Activated T-helper 1 cell treated with anti-CD3 and anti-CD28 coated beads, Interleukin-2, amount 50 U/mL, for 16 hours (primary cell): ENCODE data around the gene FAF1.

ENCODE experiments used
- DNase-seq, 2 donors: peaks; one replicate each; pipeline ENCODE4 v3.0.0-alpha.2; 2020; ENCODE audit warnings: low read depth in 1 of 2, low spot score in 1 of 2

The FAF1 gene

DNA sequence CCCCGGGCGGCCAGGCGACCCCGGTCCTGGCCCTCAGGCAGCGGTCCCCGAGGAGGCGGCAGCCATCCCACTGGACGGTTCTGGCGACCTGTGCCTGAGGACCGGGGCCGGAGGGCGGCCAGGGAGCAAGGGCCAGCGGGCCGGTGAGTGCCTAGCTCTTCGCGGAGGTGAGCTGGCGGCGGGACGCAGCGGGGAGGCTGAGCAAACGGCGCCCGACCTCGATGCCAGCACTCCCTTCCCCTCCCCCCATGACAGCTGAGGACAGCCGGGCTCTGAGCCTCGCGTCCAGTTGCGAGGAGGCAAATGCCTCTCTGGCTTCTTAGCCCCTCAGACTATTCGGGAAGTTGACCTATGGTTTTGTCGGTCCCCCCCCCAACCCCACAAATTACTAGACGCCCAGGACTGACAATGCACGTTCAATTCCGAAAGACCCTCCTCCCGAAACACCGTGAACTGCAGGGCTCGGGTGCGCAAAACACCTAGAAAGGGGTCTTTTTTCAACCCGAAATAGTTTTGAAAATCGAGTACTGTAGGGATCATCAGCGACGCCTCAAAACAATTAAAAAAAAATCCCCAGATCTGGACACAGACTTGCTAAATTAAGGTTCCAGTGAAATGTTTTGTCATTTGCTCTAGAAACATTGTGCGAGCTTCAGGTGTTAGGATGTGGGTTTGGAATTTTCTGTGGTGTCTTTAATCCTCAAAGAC lies 18.2 kb upstream of the FAF1 start:
- DNase-seq = peak in 1 of 2 donors; percentile 12

DNA sequence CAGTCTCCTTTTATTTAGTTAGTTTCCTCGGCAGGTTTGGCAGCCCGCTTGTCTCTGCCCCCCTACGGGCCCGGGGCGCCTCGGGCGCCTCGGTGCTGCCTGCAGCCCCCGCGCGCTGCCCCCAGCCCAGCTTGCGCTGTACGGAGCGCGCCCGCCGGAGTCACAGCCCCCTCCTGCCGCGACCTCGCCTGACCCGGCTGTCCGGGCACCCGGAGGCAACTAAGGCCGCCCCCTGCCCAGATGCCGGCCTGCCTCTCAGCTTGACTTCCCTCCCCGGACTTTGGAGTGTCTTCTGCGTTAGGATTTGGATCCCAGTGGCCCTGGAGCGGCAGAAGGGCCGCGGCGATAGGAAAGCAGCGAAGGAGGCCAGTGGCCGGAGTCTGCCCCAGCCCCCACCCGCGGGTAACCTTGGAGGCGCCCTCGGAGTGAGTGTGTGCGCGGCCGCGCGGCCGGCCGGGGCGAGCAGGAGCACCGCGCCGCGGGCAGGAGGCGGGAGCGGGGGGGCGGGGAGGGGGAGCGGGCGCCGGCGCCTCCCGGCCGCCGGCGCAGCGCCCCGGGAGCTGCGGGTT lies 17.6 kb upstream of the FAF1 start:
- no peak for DNase-seq

DNA sequence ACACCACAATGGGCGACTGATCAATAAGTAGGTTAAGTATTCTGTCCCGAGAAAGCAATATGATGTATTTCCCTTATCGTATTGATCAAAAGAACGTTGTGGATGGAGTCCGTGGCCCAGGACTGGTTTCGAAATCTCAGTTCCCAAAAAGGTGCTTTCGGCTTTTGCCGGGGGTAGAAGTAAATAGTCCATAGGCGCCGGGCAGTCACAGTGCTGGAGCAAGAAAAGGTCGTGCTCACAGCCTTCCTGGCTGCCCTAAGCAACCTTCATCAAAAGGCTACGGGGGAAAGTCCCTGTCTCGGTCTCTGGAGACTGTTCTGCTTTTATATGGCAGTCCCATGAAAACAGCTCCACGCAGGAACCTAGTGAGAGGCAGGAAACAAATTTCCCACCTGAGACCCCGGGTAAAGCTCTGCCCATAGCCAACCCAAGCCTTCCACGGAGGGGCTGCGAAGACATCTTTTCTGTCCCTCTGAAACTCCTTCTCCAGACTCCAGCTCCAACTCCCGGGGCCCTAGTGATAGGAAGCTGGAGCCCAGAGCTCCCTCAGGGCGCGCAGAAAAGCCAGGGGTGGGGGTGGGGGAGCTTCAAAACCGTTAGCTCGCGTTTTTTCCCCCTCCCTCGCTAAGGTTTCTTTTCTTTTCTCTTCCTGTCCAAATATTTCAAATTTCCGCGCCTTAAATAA lies 17.0 kb upstream of the FAF1 start:
- no peak for DNase-seq

DNA sequence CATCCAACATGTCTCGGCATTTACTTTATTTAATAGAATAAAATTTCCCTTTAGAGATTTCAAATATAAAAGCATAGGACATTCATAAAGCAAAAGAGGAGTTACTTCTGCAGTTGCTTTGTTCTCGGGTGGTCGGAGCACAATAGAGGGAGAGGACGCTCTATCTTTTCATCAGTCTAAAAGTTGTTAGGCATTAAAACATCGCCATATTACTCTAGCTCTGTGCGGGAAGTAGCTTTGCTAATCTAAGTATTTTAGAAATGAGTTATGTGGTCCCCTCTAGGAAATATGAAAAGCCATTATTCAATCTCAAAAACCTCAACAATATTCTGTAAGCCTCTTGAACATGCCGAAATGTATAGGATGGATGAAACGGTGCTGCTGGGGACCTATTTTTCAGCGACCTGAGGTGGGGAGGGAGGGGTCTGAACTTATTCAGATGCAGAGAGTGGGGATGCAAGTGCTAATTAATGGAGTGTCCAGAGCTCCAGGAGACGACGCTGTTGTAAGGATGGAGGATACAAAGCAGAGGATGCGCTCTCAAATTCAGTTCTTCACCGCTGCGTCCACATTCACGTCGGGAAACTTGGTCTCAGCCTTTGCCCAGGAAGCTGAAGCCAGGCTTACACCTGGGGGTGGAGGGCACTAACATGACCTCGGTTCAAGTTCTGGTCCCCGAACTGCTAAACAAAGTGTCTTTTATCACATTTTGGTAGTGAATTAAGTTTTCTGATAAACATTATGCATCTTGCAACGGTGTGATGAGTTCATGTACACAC lies 16.2 kb upstream of the FAF1 start:
- no peak for DNase-seq

DNA sequence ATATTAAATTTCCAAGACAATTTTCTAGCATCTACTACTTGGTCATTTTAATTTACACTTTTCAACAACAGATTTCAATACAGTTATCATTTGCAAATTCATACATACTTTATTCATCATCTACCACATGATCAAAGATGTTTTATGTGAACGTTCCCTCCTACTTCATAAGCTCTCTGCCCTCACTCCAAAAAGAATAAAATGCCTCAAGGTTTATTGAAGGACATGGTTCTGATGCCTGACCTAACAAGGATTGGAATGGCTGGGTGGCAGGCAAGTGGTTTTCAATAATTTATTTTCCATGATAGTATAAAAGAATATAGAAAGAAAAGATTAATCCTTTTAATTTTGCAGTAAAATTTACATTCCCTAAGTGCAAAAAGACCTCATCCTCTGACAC lies 15.4 kb upstream of the FAF1 start:
- no peak for DNase-seq

DNA sequence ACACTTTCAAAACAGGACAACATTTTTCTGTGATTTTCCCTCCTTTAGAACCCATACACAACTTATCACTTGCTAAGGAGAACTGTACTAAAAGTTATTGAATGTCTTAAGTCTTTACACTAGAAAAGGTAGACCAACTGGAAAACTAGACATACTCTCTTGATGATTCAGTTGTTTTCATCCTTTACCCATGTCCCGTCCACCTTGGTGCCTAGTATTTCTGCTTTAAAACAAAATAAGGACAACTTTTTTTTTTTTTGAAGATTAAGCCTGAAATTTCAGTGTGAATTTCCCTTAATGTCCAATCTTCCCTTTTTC lies 14.5 kb upstream of the FAF1 start:
- DNase-seq = no peak

DNA sequence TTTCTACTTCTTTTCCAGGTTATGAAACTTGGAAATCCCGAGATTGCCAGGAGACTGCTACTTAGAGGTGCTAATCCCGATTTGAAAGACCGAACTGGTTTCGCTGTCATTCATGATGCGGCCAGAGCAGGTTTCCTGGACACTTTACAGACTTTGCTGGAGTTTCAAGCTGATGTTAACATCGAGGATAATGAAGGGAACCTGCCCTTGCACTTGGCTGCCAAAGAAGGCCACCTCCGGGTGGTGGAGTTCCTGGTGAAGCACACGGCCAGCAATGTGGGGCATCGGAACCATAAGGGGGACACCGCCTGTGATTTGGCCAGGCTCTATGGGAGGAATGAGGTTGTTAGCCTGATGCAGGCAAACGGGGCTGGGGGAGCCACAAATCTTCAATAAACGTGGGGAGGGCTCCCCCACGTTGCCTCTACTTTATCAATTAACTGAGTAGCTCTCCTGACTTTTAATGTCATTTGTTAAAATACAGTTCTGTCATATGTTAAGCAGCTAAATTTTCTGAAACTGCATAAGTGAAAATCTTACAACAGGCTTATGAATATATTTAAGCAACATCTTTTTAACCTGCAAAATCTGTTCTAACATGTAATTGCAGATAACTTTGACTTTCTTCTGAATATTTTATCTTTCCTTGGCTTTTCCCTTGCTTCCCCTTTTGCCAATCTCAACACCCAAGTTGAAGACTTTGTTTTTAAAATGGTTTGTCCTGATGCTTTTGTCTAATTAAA lies 14.0 kb upstream of the FAF1 start:
- DNase-seq = no peak

DNA sequence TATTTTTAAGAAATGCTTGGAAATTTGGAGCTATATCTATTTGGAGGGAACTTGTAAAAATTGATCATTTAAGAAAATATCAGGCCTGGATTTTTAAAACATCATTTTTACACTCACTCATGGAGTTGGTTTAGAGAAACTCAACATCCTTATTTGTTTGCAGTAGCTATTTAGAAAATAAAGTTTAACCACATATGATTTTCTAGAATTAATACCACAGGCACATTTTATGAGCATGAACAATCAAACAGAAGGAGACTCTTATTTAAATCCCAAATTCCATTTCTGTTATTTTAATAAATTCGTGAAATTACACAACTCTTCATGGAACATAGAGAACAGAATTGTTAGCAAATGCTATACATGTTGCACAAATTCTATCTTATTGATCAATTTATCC lies 13.2 kb upstream of the FAF1 start:
- no peak for DNase-seq

DNA sequence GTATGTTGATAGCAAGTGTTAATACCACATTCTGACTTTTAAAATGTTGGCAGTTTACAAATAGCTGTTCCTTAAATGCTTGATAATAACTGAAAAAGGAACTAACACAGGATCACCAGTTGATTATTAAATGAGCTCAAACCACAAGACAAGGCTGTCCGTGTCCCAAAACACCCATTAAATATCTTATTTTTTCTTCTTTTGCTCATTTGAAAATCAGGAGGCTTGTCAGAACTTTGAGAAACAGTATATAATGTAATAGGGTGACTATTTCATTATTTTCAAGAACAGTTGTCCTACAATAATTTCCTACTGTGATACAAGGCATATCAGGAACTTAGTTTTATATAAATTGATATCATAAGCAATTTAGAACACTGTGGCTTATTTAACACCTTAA lies 12.7 kb upstream of the FAF1 start:
- no peak for DNase-seq

DNA sequence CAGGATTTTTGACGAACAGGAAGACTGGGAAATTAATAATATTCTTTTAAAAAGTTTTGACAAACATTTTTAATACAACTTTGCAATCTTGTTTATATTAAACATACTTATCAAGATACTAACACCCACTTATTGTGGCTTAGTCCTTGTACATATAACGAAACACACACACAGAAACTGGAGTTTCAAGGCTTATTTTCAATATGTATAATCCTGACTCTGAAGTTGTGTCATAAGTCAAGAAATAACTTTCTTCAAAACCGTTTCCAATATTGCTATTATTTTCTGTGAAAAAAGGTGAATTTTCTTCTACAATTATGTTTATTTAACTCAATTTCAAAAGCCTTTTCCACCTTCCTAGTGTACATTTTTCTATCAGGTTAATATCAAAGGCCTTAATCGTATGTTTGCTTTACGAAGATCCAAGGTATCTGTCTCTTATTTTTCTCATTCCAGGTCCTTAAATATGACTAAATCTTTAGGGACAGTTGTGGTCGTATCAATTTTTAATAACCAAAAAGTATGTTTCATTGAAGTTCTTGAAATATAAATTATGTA lies 11.8 kb upstream of the FAF1 start:
- DNase-seq = no peak

DNA sequence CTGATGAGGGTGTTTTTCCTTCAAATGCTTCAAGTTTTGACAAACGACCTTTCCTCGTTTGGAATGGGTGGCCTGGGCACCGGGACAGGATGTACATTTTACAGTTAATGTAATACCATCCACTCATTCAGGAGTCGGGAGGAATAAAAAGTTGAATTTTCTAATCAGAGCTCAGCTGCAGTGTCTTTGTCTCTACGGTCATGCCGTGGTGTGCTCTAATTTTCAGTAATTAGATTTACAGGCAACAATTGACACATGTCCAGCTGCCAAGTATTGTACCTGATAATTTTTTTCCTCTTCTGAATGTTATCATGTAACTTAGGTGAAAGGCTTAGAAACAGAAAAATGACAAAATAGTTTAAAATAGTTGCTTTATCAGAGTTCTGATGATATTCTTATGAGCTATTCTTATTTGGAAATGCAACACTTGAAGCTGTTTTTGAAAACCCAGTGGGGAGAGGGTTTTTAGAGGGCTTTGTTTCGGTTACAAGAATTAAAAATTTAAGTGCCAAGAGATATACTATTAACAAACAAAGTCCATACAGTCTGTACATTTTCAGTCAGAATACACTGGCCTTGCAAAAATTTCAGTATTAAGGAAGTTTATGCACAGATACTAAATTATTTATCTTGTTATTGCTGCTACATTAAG lies 11.0 kb upstream of the FAF1 start:
- no peak for DNase-seq

DNA sequence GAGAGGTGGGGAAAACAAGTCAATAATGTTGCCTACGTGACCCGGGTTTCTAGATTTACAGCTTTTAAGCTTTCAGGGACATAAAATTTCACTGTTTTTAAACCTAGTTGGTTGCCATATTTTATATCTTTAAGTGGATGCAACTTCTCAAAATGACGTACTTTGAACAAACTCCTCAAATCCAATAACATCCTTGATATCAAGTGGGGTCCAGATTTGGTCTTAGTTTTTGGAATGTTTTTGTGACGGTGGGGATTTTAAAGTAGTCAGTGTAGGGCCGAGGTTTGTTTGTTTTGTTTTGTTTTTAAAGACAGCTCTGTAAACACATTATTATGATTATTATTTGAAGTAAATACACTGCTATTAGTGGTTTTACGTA lies 10.4 kb upstream of the FAF1 start:
- no peak for DNase-seq

DNA sequence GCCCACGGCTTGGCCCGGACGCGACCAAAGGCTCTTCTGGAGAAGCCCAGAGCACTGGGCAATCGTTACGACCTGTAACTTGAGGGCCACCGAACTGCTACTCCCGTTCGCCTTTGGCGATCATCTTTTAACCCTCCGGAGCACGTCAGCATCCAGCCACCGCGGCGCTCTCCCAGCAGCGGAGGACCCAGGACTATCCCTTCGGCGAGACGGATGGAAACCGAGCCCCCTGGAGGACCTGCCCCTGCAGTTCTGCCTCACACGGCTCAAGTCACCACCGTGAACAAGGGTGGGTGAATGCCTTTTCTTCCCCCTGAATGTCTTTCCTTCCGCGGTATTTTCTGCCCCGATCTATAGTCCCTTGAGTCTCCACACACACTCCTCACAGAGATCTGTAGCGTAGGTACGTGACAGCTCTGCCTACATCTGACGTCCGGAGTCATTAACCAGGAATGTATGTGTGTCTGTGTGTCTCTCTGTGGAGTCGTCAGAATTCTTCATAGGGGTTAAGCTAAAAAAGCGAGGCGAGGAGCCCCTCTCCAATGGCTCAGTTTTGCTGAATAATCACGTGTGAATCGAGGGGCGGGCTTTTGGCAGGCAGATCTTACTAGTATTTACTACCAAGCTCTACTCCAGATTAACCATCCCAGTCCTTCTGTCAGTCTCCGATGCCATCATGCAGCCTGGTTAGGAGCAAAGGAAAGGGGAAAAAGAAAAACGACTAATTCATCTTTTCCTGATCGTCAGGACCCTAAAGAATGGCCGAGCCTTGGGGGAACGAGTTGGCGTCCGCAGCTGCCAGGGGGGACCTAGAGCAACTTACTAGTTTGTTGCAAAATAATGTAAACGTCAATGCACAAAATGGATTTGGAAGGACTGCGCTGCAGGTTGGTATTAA lies 9.8 kb upstream of the FAF1 start, which contains the start of gene CDKN2C:
TSS of gene CDKN2C (plus strand) at position 635 of the 898 bp plus-strand sequence. CDS start at position 759, 124 bp downstream.
- peak in 1 of 2 donors; percentile 22 for DNase-seq

DNA sequence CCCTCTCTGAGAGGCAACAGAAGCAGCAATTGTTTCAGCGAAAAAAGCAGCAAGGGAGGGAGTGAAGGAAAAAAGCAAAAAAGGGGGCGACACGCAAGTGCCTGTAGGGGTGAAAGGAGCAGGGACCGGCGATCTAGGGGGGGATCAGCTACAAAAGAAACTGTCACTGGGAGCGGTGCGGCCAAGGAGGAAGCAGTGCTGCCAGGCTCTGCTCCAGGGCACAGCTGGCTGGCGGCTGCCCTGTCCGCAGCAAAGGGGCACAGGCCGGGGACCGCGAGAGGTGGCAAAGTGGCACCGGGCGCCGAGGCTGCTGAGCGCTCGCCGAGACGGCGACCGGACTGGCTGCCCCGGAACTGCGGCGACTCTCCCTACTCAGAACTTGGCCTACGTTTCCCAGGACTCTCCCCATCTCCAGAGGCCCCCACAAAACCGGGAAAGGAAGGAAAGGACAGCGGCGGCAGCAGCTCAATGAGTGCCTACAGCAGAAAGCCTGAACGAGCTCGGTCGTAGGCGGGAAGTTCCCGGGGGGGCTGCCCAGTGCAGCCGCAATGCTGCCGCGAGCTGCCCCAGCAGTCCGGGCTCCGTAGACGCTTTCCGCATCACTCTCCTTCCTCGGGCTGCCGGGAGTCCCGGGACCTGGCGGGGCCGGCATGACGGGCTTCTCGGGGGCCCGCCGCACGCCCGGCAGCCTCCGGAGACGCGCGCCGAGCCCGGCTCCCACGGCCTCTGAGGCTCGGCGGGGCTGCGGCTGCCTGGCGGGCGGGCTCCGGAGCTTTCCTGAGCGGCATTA lies 8.9 kb upstream of the FAF1 start:
- DNase-seq = peak in 1 of 2 donors; percentile 27

DNA sequence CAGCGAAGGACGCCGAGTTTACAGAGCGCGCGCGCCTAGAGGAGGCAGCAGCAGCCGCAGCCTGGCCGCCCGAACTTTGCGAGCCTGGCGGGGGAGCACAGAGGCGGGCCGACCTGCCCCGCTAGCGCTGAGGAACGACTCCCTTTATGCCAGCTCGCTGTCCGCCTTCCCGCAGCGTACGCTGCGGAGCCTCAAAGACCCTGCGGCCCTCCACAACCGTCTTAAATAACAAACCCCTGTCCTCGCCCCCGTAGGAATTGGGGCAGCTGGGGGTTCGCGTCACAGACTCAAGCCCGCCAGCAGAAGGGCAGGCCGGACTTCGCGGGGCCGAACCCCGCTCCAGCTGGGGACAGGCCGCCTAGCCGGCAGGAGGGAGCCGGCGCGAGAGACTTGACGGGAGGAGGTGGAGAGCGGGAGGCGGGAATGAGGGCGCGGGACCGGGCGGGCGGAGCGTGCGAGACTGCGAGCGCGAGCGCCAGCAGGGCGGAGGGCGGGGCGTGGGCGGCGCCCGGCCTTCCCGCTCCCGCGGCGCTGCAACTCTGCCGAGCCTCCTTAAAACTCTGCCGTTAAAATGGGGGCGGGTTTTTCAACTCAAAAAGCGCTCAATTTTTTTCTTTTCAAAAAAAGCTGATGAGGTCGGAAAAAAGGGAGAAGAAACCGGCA lies 8.2 kb upstream of the FAF1 start:
- peak; percentile 63 to 74 for DNase-seq

DNA sequence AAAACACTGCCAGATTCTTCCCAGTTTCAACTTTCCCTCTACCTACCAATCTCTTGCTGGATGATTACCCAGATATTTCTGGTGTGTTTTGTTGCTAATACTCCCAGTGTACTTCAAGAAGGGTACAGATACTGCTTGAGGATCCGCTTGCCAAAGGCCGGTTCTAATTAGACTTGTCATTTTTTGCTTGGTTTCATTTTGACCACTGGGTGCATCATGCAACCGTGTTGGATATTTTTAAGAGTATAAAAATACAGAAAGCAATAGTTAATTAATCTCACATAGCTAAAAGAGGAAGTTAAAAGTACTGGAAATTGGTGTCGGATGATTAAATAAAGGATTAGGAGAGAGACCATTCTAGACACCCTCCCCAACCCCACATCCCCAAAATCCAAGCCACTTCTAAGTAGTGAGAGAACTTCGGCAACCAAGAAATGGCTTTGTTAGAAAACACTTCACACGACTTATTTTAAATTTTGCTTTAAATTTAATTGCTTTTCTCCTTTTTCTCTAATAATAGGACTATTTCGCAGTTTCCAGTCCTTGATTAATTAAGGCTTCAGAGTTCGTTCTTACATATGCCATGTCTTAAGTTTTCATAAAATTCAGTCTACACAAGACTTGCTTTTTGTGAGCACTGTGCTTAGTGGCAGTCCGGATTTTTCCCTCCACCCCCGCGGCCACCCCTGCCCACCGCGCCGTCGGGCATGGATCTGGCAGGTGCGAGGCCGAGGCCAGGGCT lies 7.5 kb upstream of the FAF1 start:
- no peak for DNase-seq

DNA sequence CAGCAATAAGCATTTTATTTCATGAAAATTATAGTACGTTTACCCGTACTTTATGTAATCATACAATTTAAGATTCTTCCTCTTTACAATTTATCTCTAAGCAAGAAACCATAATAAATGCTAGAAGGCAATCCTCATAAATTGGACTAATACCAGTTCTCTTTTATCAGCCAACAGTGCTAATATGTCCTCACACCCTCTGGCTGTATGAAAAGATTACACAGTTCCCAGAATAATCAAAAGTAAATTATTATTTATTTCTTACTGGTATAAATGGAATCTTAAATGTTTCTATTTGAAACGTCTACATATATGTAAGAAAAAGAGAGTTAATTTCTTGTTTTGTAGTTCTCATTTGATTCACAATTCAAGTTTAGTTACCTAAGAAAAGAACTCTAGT lies 6.9 kb upstream of the FAF1 start:
- no peak for DNase-seq
